ENCODE data around the gene DSTYK. TPM values are rescaled to one million over a fixed set of nuclear protein-coding genes. Genes with fewer than 3 reads are reported as not detected.
A peak's percentile ranks its signal among the peaks of the same experiment; 100 is the strongest.

DSTYK gene
- polyA plus RNA-seq, 1 experiment: 16.7 TPM

- H3K4me3 ChIP-seq (ENCODE audit: low read depth, low read length): no peak overlapping the region
- no peak overlapping the region for H3K27ac ChIP-seq (ENCODE audit: low read depth, low read length)
- POLR2A ChIA-PET: interaction anchor here (0.7 to 1.7 kb wide), 3 partner anchors 25 to 171 kb away, joined by 3 to 6 read pairs (median 5); partner anchors contain the start of gene TMCC2
- peaks cover 4% of the 10 kb centered on the region for H3K9me3 ChIP-seq (ENCODE audit: control insufficient read depth, insufficient read depth, low read length)
- H3K27me3 ChIP-seq (ENCODE audit: control insufficient read depth, insufficient read depth, low read length): no peaks in the 10 kb centered on the region
- TF ChIP-seq CTCF (IDR thresholded peaks at IDR 0.05; ENCODE audit: low read depth, low read length): no peak
- CTCF ChIA-PET: interaction anchor here (0.6 to 3.3 kb wide), 9 partner anchors 9 to 174 kb away, joined by 3 to 44 read pairs (median 3); no protein-coding TSS in a partner anchor
- DNase-seq (ENCODE audit: low read depth, low spot score): no peak
Observed at GRCh38 chr1:205150651-205151428, 60.7 kb downstream of the DSTYK start.

GRCh38 chr1:205147191-205147835 lies 64.2 kb downstream of the DSTYK start:
- Histone ChIP-seq H3K27ac (ENCODE audit: low read depth, low read length) (peak overlapping the region; percentile 58), H3K27me3 (ENCODE audit: control insufficient read depth, insufficient read depth, low read length) (no peaks in the 10 kb centered on the region), H3K9me3 (ENCODE audit: control insufficient read depth, insufficient read depth, low read length) (no peaks in the 10 kb centered on the region), H3K4me3 (ENCODE audit: low read depth, low read length) (no peak overlapping the region)
- CTCF ChIA-PET: interaction anchor here (1.3 to 2.3 kb wide), 3 partner anchors 25 to 109 kb away, joined by 3 to 13 read pairs (median 6); no protein-coding TSS in a partner anchor
- DNase-seq (ENCODE audit: low read depth, low spot score): peak; percentile 36
- no peak for TF ChIP-seq CTCF (IDR thresholded peaks at IDR 0.05; ENCODE audit: low read depth, low read length)
- POLR2A ChIA-PET: interaction anchor here (0.9 to 1.5 kb wide), 3 partner anchors 11 to 100 kb away, joined by 3 to 4 read pairs (median 3); no protein-coding TSS in a partner anchor

GRCh38 chr1:205144751-205145150 lies 66.8 kb downstream of the DSTYK start:
- peak overlapping the region; percentile 67 for H3K27ac ChIP-seq (ENCODE audit: low read depth, low read length)
- ChIA-PET CTCF (interaction anchor here (0.9 to 4.6 kb wide), 6 partner anchors 19 to 111 kb away, joined by 3 to 26 read pairs (median 6); partner anchors contain the start of genes RBBP5 and TMCC2), POLR2A (interaction anchor here (1.5 kb wide), 1 partner anchor 95 kb away, joined by 3 read pairs; no protein-coding TSS in a partner anchor)
- peak; percentile 18 for DNase-seq (ENCODE audit: low read depth, low spot score)
- no peaks in the 10 kb centered on the region for H3K27me3 ChIP-seq (ENCODE audit: control insufficient read depth, insufficient read depth, low read length)
- H3K9me3 ChIP-seq (ENCODE audit: control insufficient read depth, insufficient read depth, low read length): no peaks in the 10 kb centered on the region
- H3K4me3 ChIP-seq (ENCODE audit: low read depth, low read length): no peak overlapping the region
- no peak for TF ChIP-seq CTCF (IDR thresholded peaks at IDR 0.05; ENCODE audit: low read depth, low read length)

GRCh38 chr1:205144046-205144720 lies 67.3 kb downstream of the DSTYK start:
- Histone ChIP-seq H3K9me3 (ENCODE audit: control insufficient read depth, insufficient read depth, low read length) (no peaks in the 10 kb centered on the region), H3K27me3 (ENCODE audit: control insufficient read depth, insufficient read depth, low read length) (no peaks in the 10 kb centered on the region), H3K4me3 (ENCODE audit: low read depth, low read length) (no peak overlapping the region), H3K27ac (ENCODE audit: low read depth, low read length) (peak overlapping the region; percentile 59)
- ChIA-PET POLR2A (interaction anchor here (1.5 kb wide), 1 partner anchor 96 kb away, joined by 3 read pairs; no protein-coding TSS in a partner anchor), CTCF (interaction anchor here (0.9 to 4.6 kb wide), 6 partner anchors 18 to 112 kb away, joined by 3 to 26 read pairs (median 6); partner anchors contain the start of genes RBBP5 and TMCC2)
- TF ChIP-seq CTCF (IDR thresholded peaks at IDR 0.05; ENCODE audit: low read depth, low read length): no peak
- DNase-seq (ENCODE audit: low read depth, low spot score): no peak

Measured in AG04450 (cell line).